Activated CD8-positive, alpha-beta memory T cell treated with anti-CD3 and anti-CD28 coated beads for 48 hours (primary cell): ENCODE results near the gene SURF2.
A peak's percentile ranks its signal among the peaks of the same experiment; 100 is the strongest.
"Not testable (repeated sequence)": the region's sequence is repeated elsewhere in the genome, so short reads cannot be mapped to it uniquely, and the experiment has no call there.

Experiments used
- DNase-seq, 3 experiments: peaks; one replicate each; pipeline ENCODE4 v3.0.0-alpha.2; 2020; ENCODE audit warnings: low read depth in 2 of 3, low spot score in 2 of 3

Gene SURF2

GRCh38 chr9:133375724-133376654, 19.6 kb downstream of the SURF2 start, which contains the start of the genes STKLD1 and SURF4:
Gene STKLD1, plus strand, starts transcription at chr9:133376366. Its CDS starts 108 bp downstream, at chr9:133376474.
Gene SURF4, minus strand, starts transcription at chr9:133376060. Its CDS starts 91 bp downstream, at chr9:133375969.
- DNase-seq = peak; percentile 93 to 96 (median 93)

DNA sequence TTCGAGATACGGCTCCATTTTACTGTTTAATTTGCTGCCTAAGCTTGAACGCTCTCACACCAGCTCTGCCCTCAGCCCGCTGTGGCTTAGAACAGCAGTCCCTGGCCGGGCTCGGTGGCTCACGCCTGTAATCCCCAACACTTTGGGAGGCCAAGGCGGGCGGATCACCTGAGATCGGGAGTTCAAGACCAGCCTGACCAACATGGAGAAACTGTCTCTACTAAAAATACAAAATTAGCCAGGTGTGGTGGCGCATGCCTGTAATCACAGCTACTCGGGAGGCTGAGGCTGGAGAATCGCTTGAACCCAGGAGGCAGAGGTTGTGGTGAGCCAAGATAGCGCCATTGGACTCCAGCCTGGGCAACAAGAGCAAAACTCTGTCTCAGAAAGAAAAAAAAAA, 20.9 kb downstream of the SURF2 start:
- not testable (repeated sequence) for DNase-seq

DNA sequence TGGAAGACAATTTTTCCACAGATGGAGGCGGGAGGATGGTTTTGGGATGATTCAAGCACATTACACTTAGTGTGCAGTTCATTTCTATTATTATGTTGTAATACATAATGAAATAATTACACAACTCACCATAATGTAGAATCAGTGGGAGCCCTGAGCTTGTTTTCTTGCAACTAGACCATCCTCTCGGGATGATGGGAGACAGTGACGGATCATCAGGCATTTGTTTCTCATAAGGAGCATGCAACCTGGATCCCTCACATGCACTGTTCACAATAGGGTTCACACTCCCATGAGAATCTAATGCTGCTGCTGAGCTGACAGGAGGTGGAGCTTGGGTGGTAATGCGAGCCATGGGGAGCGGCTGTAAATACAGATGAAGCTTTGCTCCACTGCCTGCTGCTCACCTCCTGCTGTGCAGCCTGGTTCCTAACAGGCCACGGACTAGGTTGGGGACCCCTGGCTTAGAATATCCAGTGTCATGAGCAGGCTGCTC, 21.4 kb downstream of the SURF2 start:
- no peak for DNase-seq

DNA sequence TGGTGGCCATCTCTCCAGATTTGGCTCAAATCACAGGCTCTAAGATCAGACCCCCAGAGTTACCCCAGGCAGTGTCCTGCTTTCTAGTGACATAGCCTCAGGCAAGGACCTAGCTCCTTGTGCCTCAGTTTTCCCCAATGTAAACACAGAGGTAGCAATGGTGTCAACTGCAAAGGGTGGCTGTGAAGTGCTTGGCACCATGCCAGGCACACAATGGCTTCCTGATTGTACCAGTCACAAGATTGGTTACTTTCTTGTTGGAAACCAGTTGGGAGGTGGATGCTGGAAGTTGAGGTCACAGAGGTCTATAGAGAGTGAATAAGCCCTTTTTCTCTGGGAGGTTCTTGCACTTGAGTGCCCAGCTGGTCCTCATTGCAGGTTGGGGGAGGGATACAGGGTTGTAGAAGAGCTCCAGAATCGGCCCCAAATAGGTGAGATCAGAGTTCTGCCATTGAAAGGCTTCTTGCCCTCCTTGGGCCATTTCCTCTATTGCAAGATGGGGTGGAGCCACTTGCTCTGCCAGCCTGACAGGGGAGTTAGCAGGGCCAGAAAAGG, 22.1 kb downstream of the SURF2 start:
- DNase-seq = no peak

DNA sequence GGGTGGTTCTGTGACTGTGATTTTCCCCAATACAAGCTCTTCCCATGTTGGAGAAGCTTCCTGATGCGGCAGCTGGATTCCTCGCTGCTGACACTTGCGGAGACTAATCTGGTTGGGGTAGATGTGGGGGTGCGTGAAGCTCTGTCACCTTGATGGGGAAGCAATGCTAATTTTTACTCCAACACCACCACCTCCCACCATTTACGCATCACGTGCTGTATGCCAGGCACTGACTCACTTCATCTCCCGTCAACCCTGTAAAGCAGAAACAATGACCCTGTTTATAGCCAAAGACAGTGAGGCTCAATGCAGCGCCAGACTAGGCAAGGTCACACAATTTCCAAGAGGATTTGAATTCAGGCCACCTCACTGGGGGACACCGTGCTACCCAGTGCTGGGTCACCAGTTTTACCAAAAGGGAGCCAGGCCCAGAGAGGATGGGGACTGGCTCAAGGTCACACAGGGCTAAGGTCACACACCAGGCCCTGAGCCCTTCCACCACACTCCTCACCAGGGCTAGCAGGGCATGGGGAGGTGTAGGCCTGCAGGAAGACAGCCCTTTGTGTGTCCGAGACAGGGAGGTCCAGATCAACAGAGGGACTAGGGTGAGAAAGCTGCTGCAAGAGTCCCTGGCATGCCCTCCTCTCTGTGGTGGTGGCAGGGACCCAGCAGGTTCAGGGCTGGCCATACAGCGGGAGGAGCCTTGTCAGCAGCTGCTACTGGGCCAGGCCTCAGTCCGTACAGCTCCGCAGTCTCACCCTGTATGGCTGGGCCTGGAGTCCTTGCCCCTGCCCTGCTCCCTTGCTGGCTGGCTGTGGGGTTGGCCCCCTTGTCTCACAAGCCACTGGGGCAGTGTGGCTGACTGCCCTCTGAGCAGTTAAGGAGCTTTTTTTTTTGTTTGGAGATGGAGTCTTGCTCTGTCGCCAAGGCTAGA, 23.1 kb downstream of the SURF2 start:
- DNase-seq = no peak

DNA sequence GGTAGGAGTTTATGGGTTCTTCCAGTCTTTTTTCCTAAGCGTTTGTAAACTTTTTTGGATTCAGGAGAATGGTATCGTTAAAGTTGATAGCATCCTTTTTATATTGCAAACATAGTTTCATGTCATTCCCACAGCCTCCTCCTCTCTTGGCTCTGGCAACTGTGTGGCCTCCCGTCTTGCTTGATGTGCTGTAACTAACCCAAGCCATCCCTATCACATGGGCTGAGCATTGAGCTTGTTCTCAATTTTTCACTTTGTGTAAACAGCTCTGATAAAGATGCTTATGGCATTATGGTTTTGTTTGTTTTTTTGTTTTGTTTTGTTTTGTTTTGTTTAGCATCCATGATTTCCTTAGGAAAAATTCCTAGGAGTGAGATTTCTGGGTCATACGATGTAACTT, 24.4 kb downstream of the SURF2 start:
- DNase-seq = no peak

GRCh38 chr9:133382507-133383141, 26.3 kb downstream of the SURF2 start:
- DNase-seq = no peak

GRCh38 chr9:133383438-133383837, 27.1 kb downstream of the SURF2 start:
- no peak for DNase-seq

GRCh38 chr9:133384736-133385321, 28.5 kb downstream of the SURF2 start:
- DNase-seq = no peak

DNA sequence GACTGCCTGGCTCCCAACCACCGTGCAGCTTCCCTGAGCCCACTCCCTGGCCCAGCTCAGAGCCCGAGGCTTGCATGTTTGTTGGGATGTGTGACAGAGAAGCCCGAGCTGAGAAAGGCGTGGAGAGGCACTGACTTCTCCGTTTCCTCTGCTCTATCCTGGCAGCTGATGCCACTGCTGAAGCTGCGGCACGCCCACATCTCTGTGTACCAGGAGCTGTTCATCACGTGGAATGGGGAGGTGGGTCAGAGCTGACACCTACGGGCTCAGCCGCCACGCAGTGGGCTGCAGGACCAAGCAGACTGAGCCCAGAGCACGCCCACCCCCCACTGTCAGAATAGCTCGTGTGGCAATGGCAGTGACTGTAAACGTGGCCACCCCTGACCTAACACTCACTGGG, 29.1 kb downstream of the SURF2 start:
- no peak for DNase-seq

- DNase-seq = no peak
Measured at GRCh38 chr9:133386338-133386737, 30.0 kb downstream of the SURF2 start.

- DNase-seq = no peak
Measured at GRCh38 chr9:133387680-133388079, 31.3 kb downstream of the SURF2 start.

- DNase-seq = no peak
Measured at GRCh38 chr9:133389025-133389557, 32.7 kb downstream of the SURF2 start.

- DNase-seq = no peak
Measured at GRCh38 chr9:133389562-133389961, 33.2 kb downstream of the SURF2 start.

- DNase-seq = no peak
Measured at GRCh38 chr9:133390713-133391112, 34.4 kb downstream of the SURF2 start.

- not testable (repeated sequence) for DNase-seq
Measured at GRCh38 chr9:133391449-133391848, 35.1 kb downstream of the SURF2 start.

DNA sequence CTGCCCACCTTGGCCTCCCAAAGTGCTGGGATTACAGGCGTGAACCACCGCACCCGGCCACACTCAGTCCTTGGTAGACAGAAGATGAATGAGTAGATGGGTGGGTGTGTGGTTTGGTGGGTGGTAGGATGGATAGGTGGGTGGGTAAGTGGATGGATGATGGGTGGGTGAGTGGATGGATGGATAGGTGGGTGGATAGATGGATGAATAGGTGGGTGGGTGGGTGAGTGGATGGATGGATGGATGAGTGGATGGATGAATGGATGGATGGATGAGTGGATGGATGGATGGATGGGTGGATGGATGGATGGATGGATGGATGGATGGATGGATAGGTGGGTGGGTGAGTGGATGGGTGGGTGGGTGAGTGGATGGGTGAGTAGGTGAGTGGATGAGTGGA, 36.0 kb downstream of the SURF2 start:
- not testable (repeated sequence) for DNase-seq

GRCh38 chr9:133393399-133393798, 37.0 kb downstream of the SURF2 start:
- no peak for DNase-seq

DNA sequence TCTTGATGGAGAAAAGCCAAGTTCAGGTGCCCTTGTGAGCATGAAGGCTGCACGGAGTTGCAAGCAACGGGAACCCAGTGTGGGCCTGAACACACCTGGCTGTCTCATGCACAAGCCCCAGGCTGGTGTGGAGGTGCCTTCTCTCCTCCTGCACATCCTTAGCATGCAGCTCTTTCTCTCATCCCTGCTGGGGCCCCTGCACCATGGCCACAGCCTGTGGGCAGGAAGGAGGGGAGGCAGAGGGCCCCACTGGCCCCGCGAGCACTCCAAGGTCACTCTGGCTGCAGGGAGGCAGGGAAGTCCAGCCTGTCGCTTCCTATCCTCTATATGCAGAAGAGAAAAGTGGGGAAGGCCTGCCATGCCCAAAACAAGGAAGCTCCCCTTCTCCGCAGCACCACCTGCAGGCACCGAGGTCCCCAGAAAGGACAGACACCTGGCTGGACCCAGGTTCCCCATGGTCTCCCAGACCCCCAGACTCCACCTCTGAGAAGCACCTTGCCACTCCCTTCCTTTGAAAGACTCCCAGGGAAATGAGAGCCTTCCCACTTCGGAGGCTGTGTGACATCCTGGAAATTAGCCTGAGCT, 38.4 kb downstream of the SURF2 start:
- DNase-seq = no peak

GRCh38 chr9:133396952-133397351, 40.6 kb downstream of the SURF2 start:
- DNase-seq = no peak
